Measurements from ENCODE around the gene PCDHAC1. TPM values are rescaled to one million over a fixed set of nuclear protein-coding genes. Genes with fewer than 3 reads are reported as not detected.

PCDHAC1 gene
- total RNA-seq, 1 experiment from 2014 or later = not detected

DNA sequence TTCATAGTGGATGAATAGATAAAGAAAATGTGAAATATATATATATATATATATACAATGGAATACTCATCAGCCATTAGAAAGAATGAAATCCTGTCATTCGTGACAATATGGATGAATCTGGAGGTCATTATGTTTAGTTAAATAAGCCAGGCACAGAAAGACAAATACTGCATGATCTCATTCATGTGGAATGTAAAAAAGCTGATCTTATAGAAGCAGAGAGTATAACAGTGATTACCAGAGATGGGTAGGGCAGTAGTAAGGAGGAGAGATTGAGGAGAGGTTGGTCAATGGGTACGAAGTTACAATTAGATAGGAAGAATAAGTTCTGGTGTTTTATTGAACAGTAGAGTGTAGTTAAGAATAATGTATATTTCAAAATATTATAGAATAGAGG lies 20.5 kb downstream of the PCDHAC1 start:
- no peaks in the 10 kb centered on the region for H3K36me3 Mint-ChIP-seq (ENCODE audit: insufficient read depth, unreplicated experiment)
- Histone ChIP-seq H3K4me1 (no peaks in the 10 kb centered on the region), H3K36me3 (ENCODE audit: control insufficient read depth, insufficient read depth, low read length) (no peaks in the 10 kb centered on the region), H3K9me3 (peaks cover 5% of the 10 kb centered on the region; the same call in 1 of the 2 replicates), H3K4me3 (ENCODE audit: low read depth, low read length) (no peak overlapping the region), H3K27me3 (replicated peaks; ENCODE audit: control insufficient read depth, insufficient read depth, low read length) (no peaks in the 10 kb centered on the region)
- H3K4me1 Mint-ChIP-seq (ENCODE audit: low read depth, unreplicated experiment) = no peaks in the 10 kb centered on the region
- TF ChIP-seq, protein P1, sequence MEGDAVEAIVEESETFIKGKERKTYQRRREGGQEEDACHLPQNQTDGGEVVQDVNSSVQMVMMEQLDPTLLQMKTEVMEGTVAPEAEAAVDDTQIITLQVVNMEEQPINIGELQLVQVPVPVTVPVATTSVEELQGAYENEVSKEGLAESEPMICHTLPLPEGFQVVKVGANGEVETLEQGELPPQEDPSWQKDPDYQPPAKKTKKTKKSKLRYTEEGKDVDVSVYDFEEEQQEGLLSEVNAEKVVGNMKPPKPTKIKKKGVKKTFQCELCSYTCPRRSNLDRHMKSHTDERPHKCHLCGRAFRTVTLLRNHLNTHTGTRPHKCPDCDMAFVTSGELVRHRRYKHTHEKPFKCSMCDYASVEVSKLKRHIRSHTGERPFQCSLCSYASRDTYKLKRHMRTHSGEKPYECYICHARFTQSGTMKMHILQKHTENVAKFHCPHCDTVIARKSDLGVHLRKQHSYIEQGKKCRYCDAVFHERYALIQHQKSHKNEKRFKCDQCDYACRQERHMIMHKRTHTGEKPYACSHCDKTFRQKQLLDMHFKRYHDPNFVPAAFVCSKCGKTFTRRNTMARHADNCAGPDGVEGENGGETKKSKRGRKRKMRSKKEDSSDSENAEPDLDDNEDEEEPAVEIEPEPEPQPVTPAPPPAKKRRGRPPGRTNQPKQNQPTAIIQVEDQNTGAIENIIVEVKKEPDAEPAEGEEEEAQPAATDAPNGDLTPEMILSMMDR (IDR thresholded peaks at IDR 0.05; ENCODE audit: insufficient read depth in 1 of 2, low read depth in 1 of 2, low read length in 1 of 2, severe bottlenecking in 1 of 2, unreplicated experiment in 1 of 2) = no peak
- H3K27ac Mint-ChIP-seq (ENCODE audit: unreplicated experiment) = no peak overlapping the region
- POLR2A ChIA-PET = no interaction called here
- intact Hi-C loops (cut with micrococcal nuclease; ENCODE audit: unreplicated experiment) = no loop called here
- no peak overlapping the region for H3K4me3 Mint-ChIP-seq (ENCODE audit: unreplicated experiment)
- CTCF ChIA-PET = no interaction called here
- no peak for DNase-seq
- H3K27me3 Mint-ChIP-seq (ENCODE audit: insufficient read depth, unreplicated experiment) = no peaks in the 10 kb centered on the region
- no TSS peak for BruUV-seq (replicated peaks)
- H3K9me3 Mint-ChIP-seq (ENCODE audit: unreplicated experiment) = peaks cover 25% of the 10 kb centered on the region

DNA sequence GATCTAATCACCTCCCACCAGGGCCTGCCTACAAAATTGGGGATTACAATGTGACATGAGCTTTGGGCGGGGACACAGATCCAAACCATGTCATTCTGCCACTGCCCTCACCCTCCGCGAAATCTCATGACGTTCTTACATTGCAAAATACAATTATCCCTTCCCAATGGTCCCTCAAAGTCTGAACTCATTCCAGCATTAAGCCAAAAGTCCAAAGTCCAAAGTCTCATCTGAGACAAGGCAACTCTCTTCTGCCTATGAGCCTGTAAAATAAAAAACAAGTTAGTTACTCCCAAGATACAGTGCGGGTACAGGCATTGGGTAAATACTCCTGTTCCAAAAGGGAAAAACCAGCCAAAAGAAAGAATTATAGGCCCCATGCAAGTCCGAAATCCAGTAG lies 25.5 kb downstream of the PCDHAC1 start:
- no peak for DNase-seq
- peaks cover 5% of the 10 kb centered on the region for H3K36me3 Mint-ChIP-seq (ENCODE audit: insufficient read depth, unreplicated experiment)
- CTCF ChIA-PET = no interaction called here

DNA sequence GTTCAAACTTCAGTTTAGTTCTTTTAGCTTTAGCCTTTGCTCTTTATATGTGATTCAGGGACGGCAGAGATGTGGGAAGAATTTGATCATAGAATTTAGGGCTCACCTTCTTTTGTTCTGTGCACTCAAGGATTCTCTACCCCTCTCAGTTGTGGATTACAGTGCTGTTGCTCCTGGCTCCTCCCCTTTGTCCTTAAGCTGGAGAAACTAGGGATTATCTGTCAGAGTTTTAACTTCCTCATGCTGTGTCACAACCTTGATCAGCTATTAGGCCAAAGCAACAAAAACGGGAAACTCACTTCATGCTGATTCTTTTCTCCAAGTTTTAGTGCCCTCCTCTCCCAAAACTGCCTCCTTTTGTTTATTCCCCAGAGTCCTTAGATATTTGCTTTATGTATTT lies 27.1 kb downstream of the PCDHAC1 start:
- TF ChIP-seq, protein P1 (IDR thresholded peaks at IDR 0.05; ENCODE audit: insufficient read depth in 1 of 2, low read depth in 1 of 2, low read length in 1 of 2, severe bottlenecking in 1 of 2, unreplicated experiment in 1 of 2) = no peak
- Mint-ChIP-seq H3K9me3 (ENCODE audit: unreplicated experiment) (no peaks in the 10 kb centered on the region), H3K4me1 (ENCODE audit: low read depth, unreplicated experiment) (no peaks in the 10 kb centered on the region), H3K36me3 (ENCODE audit: insufficient read depth, unreplicated experiment) (peaks cover 5% of the 10 kb centered on the region), H3K27me3 (ENCODE audit: insufficient read depth, unreplicated experiment) (no peaks in the 10 kb centered on the region), H3K4me3 (ENCODE audit: unreplicated experiment) (no peak overlapping the region), H3K27ac (ENCODE audit: unreplicated experiment) (no peak overlapping the region)
- no peaks in the 10 kb centered on the region for H3K27me3 ChIP-seq (replicated peaks; ENCODE audit: control insufficient read depth, insufficient read depth, low read length)
- no TSS peak for BruUV-seq (replicated peaks)
- H3K4me1 ChIP-seq = no peaks in the 10 kb centered on the region
- H3K9me3 ChIP-seq = no peaks in the 10 kb centered on the region
- DNase-seq = no peak
- intact Hi-C loops (cut with micrococcal nuclease; ENCODE audit: unreplicated experiment) = no loop called here
- no peaks in the 10 kb centered on the region for H3K36me3 ChIP-seq (ENCODE audit: control insufficient read depth, insufficient read depth, low read length)
- ChIA-PET POLR2A (no interaction called here), CTCF (no interaction called here)
- no peak overlapping the region for H3K4me3 ChIP-seq (ENCODE audit: low read depth, low read length)

More for the DNA sequence above, 25.5 kb downstream of the PCDHAC1 start:
- H3K27me3 ChIP-seq (replicated peaks; ENCODE audit: control insufficient read depth, insufficient read depth, low read length) = no peaks in the 10 kb centered on the region
- Mint-ChIP-seq H3K4me1 (ENCODE audit: low read depth, unreplicated experiment) (no peaks in the 10 kb centered on the region), H3K27me3 (ENCODE audit: insufficient read depth, unreplicated experiment) (no peaks in the 10 kb centered on the region), H3K27ac (ENCODE audit: unreplicated experiment) (no peak overlapping the region), H3K9me3 (ENCODE audit: unreplicated experiment) (peaks cover under 1% of the 10 kb centered on the region), H3K4me3 (ENCODE audit: unreplicated experiment) (no peak overlapping the region)
- H3K9me3 ChIP-seq = no peaks in the 10 kb centered on the region
- no TSS peak for BruUV-seq (replicated peaks)
- H3K4me1 ChIP-seq = no peaks in the 10 kb centered on the region
- TF ChIP-seq, protein P1 (IDR thresholded peaks at IDR 0.05; ENCODE audit: insufficient read depth in 1 of 2, low read depth in 1 of 2, low read length in 1 of 2, severe bottlenecking in 1 of 2, unreplicated experiment in 1 of 2) = no peak
- H3K36me3 ChIP-seq (ENCODE audit: control insufficient read depth, insufficient read depth, low read length) = no peaks in the 10 kb centered on the region
- intact Hi-C loops (cut with micrococcal nuclease; ENCODE audit: unreplicated experiment) = no loop called here
- H3K4me3 ChIP-seq (ENCODE audit: low read depth, low read length) = no peak overlapping the region
- POLR2A ChIA-PET = no interaction called here
